K562 (cell line): ENCODE results near the gene OCEL1. TPM values are rescaled to one million over a fixed set of nuclear protein-coding genes. Genes with fewer than 3 reads are reported as not detected.

Source experiments
- ADNP ChIP-seq: fragments of 200-800 bp; sonication (Bioruptor generic); IDR thresholded peaks from 2 replicates; pipeline ENCODE4 v1.6.1; 2016; ENCODE audit warnings: missing genetic modification characterization, missing compliant biosample characterization
- BCOR ChIP-seq: fragments of 450-650 bp; IDR thresholded peaks from 2 replicates; pipeline ENCODE4 v1.6.1; 2016
- CBX1 ChIP-seq: sonication (generic); IDR thresholded peaks from 2 replicates; pipeline ENCODE4 v1.6.1; 2016; ENCODE audit warnings: antibody characterized with exemption, low read depth, mild to moderate bottlenecking
- CBX3 ChIP-seq, 2 experiments: IDR thresholded peaks; 1 replicate in 1 of 2; 2 replicates in 1 of 2; pipeline ENCODE4 v1.6.1; 2012; ENCODE audit warnings: inconsistent platforms in 2 of 2, low read length in 2 of 2, borderline replicate concordance in 1 of 2, control low read depth in 1 of 2
- CREB1 ChIP-seq, 2 experiments: sonication (generic) in 1 of 2; formaldehyde crosslinking in 1 of 2; IDR thresholded peaks; 2 replicates each; pipeline versions ENCODE4 v1.6.1 to v1.8.0; 2012 to 2022; ENCODE audit warnings: inconsistent platforms in 1 of 2, mild to moderate bottlenecking in 1 of 2, missing genetic modification reagents in 1 of 2, moderate library complexity in 1 of 2
- ETS1 ChIP-seq: conservative IDR thresholded peaks from 2 replicates; pipeline ENCODE4 v1.6.1; 2011; ENCODE audit warnings: low read depth, mild to moderate bottlenecking, low read length; ENCODE audit not compliant: control insufficient read depth
- EWSR1 ChIP-seq: fragments of 450-650 bp; IDR thresholded peaks from 2 replicates; pipeline ENCODE4 v1.6.1; 2018; ENCODE audit warnings: borderline replicate concordance, mild to moderate bottlenecking, low read depth, moderate library complexity; ENCODE audit not compliant: partially characterized antibody
- FOXM1 ChIP-seq, 2 experiments: fragments of 450-650 bp in 1 of 2; sonication (generic) in 1 of 2; formaldehyde crosslinking in 1 of 2; IDR thresholded peaks; 2 replicates each; pipeline versions ENCODE4 v1.6.1 to v1.9.0; 2017 to 2022; ENCODE audit warnings: low read depth in 2 of 2, mild to moderate bottlenecking in 2 of 2, missing genetic modification reagents in 1 of 2, moderate library complexity in 1 of 2
- HNRNPK ChIP-seq: fragments of 200-400 bp; formaldehyde crosslinking; IDR thresholded peaks from one replicate; pipeline ENCODE4 v1.6.1; 2018; ENCODE audit warnings: mild to moderate bottlenecking, low read depth, low read length; ENCODE audit not compliant: poor library complexity, severe bottlenecking
- IFI16 ChIP-seq: fragments of 250-450 bp; sonication (Bioruptor Pico); IDR thresholded peaks from 2 replicates; pipeline ENCODE4 v2.1.2; 2022; ENCODE audit warnings: mild to moderate bottlenecking, inconsistent platforms
- KDM1A ChIP-seq, 2 experiments: fragments of 450-650 bp; IDR thresholded peaks; 2 replicates each; pipeline ENCODE4 v1.6.1; 2016; ENCODE audit warnings: mild to moderate bottlenecking in 2 of 2
- MAZ ChIP-seq, 2 experiments: fragments of 450-650 bp in 1 of 2; sonication (generic) in 1 of 2; formaldehyde crosslinking; IDR thresholded peaks in 1 of 2; conservative IDR thresholded peaks in 1 of 2; 2 replicates each; pipeline versions ENCODE4 v1.4.0 to v1.5.0; 2020; ENCODE audit warnings: mild to moderate bottlenecking in 1 of 2, missing genetic modification reagents in 1 of 2
- NR1H2 ChIP-seq: sonication (generic); formaldehyde crosslinking; IDR thresholded peaks from 2 replicates; pipeline ENCODE4 v1.4.0; 2020; ENCODE audit warnings: mild to moderate bottlenecking, missing genetic modification reagents
- PTBP1 ChIP-seq: fragments of 200-400 bp; formaldehyde crosslinking; IDR thresholded peaks from 2 replicates; pipeline ENCODE4 v1.6.1; 2017; ENCODE audit warnings: low read depth, low read length
- RFX7 ChIP-seq: fragments of 250-450 bp; sonication (Bioruptor Pico); IDR thresholded peaks from 2 replicates; pipeline ENCODE4 v1.5.1; 2021; ENCODE audit warnings: mild to moderate bottlenecking
- STAG1 ChIP-seq: sonication (generic); formaldehyde crosslinking; IDR thresholded peaks from 2 replicates; pipeline ENCODE4 v1.5.0; 2020; ENCODE audit warnings: missing genetic modification reagents, borderline replicate concordance
- ZEB2 ChIP-seq: fragments of 450-650 bp; IDR thresholded peaks from 2 replicates; pipeline ENCODE4 v1.6.1; 2016
- ZNF121 ChIP-seq: sonication (generic); formaldehyde crosslinking; conservative IDR thresholded peaks from 2 replicates; pipeline ENCODE4 v1.8.0; 2022; ENCODE audit warnings: missing genetic modification reagents
- ZNF212 ChIP-seq: fragments of 450-650 bp; formaldehyde crosslinking; IDR thresholded peaks from 2 replicates; pipeline ENCODE4 v1.4.0; 2020; ENCODE audit warnings: mild to moderate bottlenecking
- ZNF584 ChIP-seq: fragments of 200-800 bp; sonication (Bioruptor generic); IDR thresholded peaks from 2 replicates; pipeline ENCODE4 v1.6.1; 2016; ENCODE audit warnings: low read depth, mild to moderate bottlenecking, missing genetic modification characterization, missing compliant biosample characterization
- ZNF644 ChIP-seq: fragments of 200-800 bp; sonication (Bioruptor generic); IDR thresholded peaks from 2 replicates; pipeline ENCODE4 v1.6.1; 2016; ENCODE audit warnings: low read depth, missing genetic modification characterization, missing compliant biosample characterization
- ZNF778 ChIP-seq: fragments of 450-650 bp; formaldehyde crosslinking; IDR thresholded peaks from 2 replicates; pipeline ENCODE4 v1.4.0; 2020; ENCODE audit warnings: mild to moderate bottlenecking, moderate library complexity
- polyA plus RNA-seq, 8 experiments: library from polyadenylated mRNA; depleted of rRNA in 4 of 8; stranded (reverse) in 5 of 8; unstranded in 3 of 8; fragments of >200 nt; fragmentation: Nextera tagmentation in 2 of 8; fragmentation: Illumina TruSeq in 1 of 8; extraction: Ambion mirVana in 2 of 8; extraction: Trizol in 1 of 8; gene quantifications; 2 replicates each; pipeline versions ENCODE4 v1.2.1 to v1.2.3, GENCODE V29; 2011 to 2014; ENCODE audit warnings: inconsistent platforms in 1 of 8, missing spikeins in 1 of 8
- total RNA-seq, 7 experiments: library from RNA; depleted of rRNA in 6 of 7; stranded (reverse); fragments of >200 nt in 6 of 7; fragmentation: Illumina TruSeq in 2 of 7; extraction: Trizol in 2 of 7; gene quantifications; 2 replicates each; pipeline versions ENCODE4 v1.2.1 to v1.2.3, GENCODE V29; 2011 to 2021; ENCODE audit warnings: low replicate concordance in 1 of 7

The OCEL1 gene
- total and polyA plus RNA-seq, 9 of the 15 experiments (the other 6 are each of a cell fraction or from before 2014, with no cell fraction given) = 8.0 to 38.0 (median 12.4) TPM

GRCh38 chr19:17254636-17255035, 28.6 kb downstream of the OCEL1 start (continued):
- no peak for TF ChIP-seq CREB1 (IDR thresholded peaks at IDR 0.05)
- no peak for TF ChIP-seq CREB1 (CRISPR knock-in tag; IDR thresholded peaks at IDR 0.05)
- no peak for TF ChIP-seq ZNF212
- peak; percentile 76; the same call in 1 of the 2 replicates for TF ChIP-seq PTBP1
- TF ChIP-seq CBX3 (IDR thresholded peaks at IDR 0.05; ENCODE audit: borderline replicate concordance in 1 of 2, low read length in 2 of 2) = 0 out of 3 replicates have a peak, but pooled peaks of 1 of the 2 experiments have one; percentile 27
- TF ChIP-seq IFI16 = no peak
- TF ChIP-seq ZEB2 = no peak
- TF ChIP-seq MAZ (CRISPR knock-in tag; conservative IDR thresholded peaks at IDR 0.05 in 1 of 2, IDR thresholded peaks at IDR 0.05 in 1 of 2) = no peak
- TF ChIP-seq ZNF584 (CRISPR knock-in tag) = no peak
- peak; percentile 62 to 78; a peak in 3 of 4 replicates for TF ChIP-seq KDM1A (IDR thresholded peaks at IDR 0.05)
- no peak for TF ChIP-seq HNRNPK
- TF ChIP-seq ZNF121 (CRISPR knock-in tag) = peak; percentile 46
- no peak for TF ChIP-seq ETS1
- TF ChIP-seq CBX1 = 0 out of 2 replicates have a peak, but pooled peaks have one; percentile 48
- no peak for TF ChIP-seq EWSR1
- TF ChIP-seq STAG1 (CRISPR knock-in tag) = no peak
- no peak for TF ChIP-seq ZNF644
- no peak for TF ChIP-seq RFX7 (CRISPR knock-in tag)
- TF ChIP-seq NR1H2 (CRISPR knock-in tag) = no peak
- peak; percentile 96 for TF ChIP-seq BCOR
- no peak for TF ChIP-seq ZNF778
- TF ChIP-seq ADNP (tag) = peak; percentile 56; the same call in 1 of the 2 replicates
- no peak for TF ChIP-seq FOXM1 (IDR thresholded peaks at IDR 0.05; ENCODE audit: low read depth)
- no peak for TF ChIP-seq FOXM1 (CRISPR knock-in tag; IDR thresholded peaks at IDR 0.05; ENCODE audit: low read depth)
- TF ChIP-seq, all 486 proteins: peak for 19
